PC-9 (cell line): ENCODE data around the gene UBASH3A. TPM values are rescaled to one million over a fixed set of nuclear protein-coding genes. Genes with fewer than 3 reads are reported as not detected.

Experiments
- BruUV-seq: library from RNA; stranded (reverse); fragments of 400-500 nt; replicated peaks from 2 replicates; lab custom pipeline; 2021; lab: Mats Ljungman, UMichigan
- CTCF ChIA-PET: fragments of 300-600 bp; sonication (Branson Sonifier 250); formaldehyde crosslinking; loops from one replicate; lab custom pipeline; 2022; ENCODE audit warnings: antibody characterized with exemption; lab: Charles Lee
- POLR2A ChIA-PET: fragments of 300-600 bp; sonication (Branson Sonifier 250); formaldehyde crosslinking; loops from one replicate; lab custom pipeline; 2022; ENCODE audit warnings: antibody characterized with exemption; ENCODE audit not compliant: unreplicated experiment; lab: Charles Lee
- DNase-seq, 2 experiments: peaks; one replicate each; pipeline versions ENCODE4 v3.0.0 to v3.0.0-alpha.2; 2015 to 2022; ENCODE audit warnings: mixed read lengths in 1 of 2
- H2AFZ ChIP-seq: fragments of 200-600 bp; sonication (generic); 2 replicates; pipeline ENCODE4 v1.8.1; 2017; ENCODE audit warnings: antibody characterized with exemption
- H3F3A ChIP-seq: fragments of 200-600 bp; sonication (generic); 2 replicates; pipeline ENCODE4 v1.8.1; 2017; ENCODE audit warnings: antibody characterized with exemption, mild to moderate bottlenecking, low read depth; ENCODE audit not compliant: insufficient read depth
- H3K27ac ChIP-seq: fragments of 200-600 bp; sonication (generic); 2 replicates; pipeline ENCODE4 v1.6.1; 2016; ENCODE audit warnings: mixed run types
- H3K27me3 ChIP-seq: fragments of 200-600 bp; sonication (generic); 2 replicates; pipeline ENCODE4 v1.6.1; 2016; ENCODE audit warnings: low read depth, mixed run types; ENCODE audit not compliant: insufficient read depth
- H3K36me3 ChIP-seq: fragments of 200-600 bp; sonication (generic); 2 replicates; pipeline ENCODE4 v1.6.1; 2016; ENCODE audit warnings: low read depth, mixed run types
- H3K4me1 ChIP-seq: fragments of 200-600 bp; sonication (generic); replicated peaks from 2 replicates; pipeline ENCODE4 v1.6.1; 2016; ENCODE audit warnings: mixed run types; ENCODE audit not compliant: insufficient read depth
- H3K4me2 ChIP-seq: fragments of 200-600 bp; sonication (generic); 2 replicates; pipeline ENCODE4 v1.6.1; 2017; ENCODE audit warnings: mixed run types
- H3K4me3 ChIP-seq: fragments of 200-600 bp; sonication (generic); 2 replicates; pipeline ENCODE4 v1.6.1; 2016; ENCODE audit warnings: mixed run types
- H3K79me2 ChIP-seq: fragments of 200-600 bp; sonication (generic); 2 replicates; pipeline ENCODE4 v1.6.1; 2017; ENCODE audit warnings: low read depth, mixed run types
- H3K9me2 ChIP-seq: fragments of 200-600 bp; sonication (generic); 2 replicates; pipeline ENCODE4 v1.8.1; 2017; ENCODE audit warnings: mild to moderate bottlenecking; ENCODE audit not compliant: insufficient read depth
- H3K9me3 ChIP-seq: fragments of 200-600 bp; sonication (generic); 2 replicates; pipeline ENCODE4 v1.8.1; 2016; ENCODE audit warnings: low read depth; ENCODE audit not compliant: insufficient read depth
- H4K20me1 ChIP-seq: fragments of 200-600 bp; sonication (generic); 2 replicates; pipeline ENCODE4 v1.8.1; 2017; ENCODE audit not compliant: insufficient read depth
- EZH2 ChIP-seq: fragments of 200-600 bp; sonication (generic); IDR thresholded peaks from 2 replicates; pipeline ENCODE4 v1.8.0; 2017; ENCODE audit warnings: antibody characterized with exemption, low read depth
- intact Hi-C: fragments of 100-400 bp; cut with micrococcal nuclease; formaldehyde crosslinking; loops from one replicate; pipeline ENCODE4 v1.10.0; 2022; ENCODE audit not compliant: unreplicated experiment
- total RNA-seq: library from RNA; stranded (reverse); gene quantifications from 2 replicates; pipeline ENCODE4 v1.2.3, GENCODE V29; 2021
- TF ChIP-seq, protein P1 (sequence below): fragments of 200-600 bp; sonication (generic); conservative IDR thresholded peaks from 2 replicates; pipeline ENCODE4 v1.6.1; 2017; ENCODE audit warnings: mixed run types, antibody characterized with exemption, mild to moderate bottlenecking, moderate library complexity

UBASH3A gene
- total RNA-seq, 1 experiment from 2014 or later = not detected

DNA sequence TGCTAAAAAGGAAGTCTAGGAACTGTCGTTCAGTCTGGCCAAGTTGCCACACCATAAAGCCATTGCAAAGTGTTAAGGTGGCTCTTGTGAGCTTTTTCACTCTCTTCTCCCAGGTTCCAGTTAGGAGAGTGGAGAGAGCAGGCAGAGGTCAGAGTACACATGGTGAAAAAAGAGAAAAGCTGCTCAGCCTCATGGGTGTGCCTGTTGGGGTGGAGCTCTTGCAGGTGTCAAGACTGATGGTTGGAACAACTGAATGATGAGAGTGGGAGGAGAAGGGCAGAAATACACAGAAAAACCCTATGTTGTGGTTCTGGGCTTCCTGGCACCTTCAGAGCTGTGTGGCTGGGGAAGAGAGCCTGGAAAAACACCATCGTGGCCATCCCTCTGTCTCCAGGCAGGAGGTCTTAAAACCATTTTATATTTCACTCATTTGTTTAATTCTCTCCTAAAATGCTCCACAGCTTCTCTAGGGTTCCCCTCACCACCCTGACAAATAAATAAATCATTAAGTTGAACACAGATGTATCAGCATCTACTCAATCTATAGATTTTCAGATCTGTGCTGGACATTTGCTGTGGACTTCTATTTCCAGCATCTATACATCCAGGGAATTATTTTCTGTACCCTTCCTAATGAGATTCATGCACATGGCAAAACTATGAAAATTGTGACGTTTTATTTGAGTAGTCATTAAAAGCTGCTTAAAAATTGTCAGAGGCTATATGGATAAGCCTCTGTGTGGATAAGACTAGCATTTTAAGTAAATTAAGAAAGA is 17.5 kb downstream of the UBASH3A start:
- Histone ChIP-seq H3K79me2 (no peaks in the 10 kb centered on the region), H3K36me3 (no peaks in the 10 kb centered on the region), H3K4me3 (no peak overlapping the region), H3K9me2 (no peaks in the 10 kb centered on the region), H3F3A (no peaks in the 10 kb centered on the region), H3K27me3 (peaks cover 27% of the 10 kb centered on the region; the same call in 1 of the 2 replicates), H3K4me1 (no peaks in the 10 kb centered on the region), H4K20me1 (no peaks in the 10 kb centered on the region), H3K9me3 (no peaks in the 10 kb centered on the region), H3K27ac (no peak overlapping the region), H3K4me2 (no peak overlapping the region), H2AFZ (no peak overlapping the region)
- DNase-seq = no peak
- intact Hi-C loops = no loop called here
- ChIA-PET CTCF (no interaction called here), POLR2A (no interaction called here)
- BruUV-seq = no TSS peak
- TF ChIP-seq, protein P1, sequence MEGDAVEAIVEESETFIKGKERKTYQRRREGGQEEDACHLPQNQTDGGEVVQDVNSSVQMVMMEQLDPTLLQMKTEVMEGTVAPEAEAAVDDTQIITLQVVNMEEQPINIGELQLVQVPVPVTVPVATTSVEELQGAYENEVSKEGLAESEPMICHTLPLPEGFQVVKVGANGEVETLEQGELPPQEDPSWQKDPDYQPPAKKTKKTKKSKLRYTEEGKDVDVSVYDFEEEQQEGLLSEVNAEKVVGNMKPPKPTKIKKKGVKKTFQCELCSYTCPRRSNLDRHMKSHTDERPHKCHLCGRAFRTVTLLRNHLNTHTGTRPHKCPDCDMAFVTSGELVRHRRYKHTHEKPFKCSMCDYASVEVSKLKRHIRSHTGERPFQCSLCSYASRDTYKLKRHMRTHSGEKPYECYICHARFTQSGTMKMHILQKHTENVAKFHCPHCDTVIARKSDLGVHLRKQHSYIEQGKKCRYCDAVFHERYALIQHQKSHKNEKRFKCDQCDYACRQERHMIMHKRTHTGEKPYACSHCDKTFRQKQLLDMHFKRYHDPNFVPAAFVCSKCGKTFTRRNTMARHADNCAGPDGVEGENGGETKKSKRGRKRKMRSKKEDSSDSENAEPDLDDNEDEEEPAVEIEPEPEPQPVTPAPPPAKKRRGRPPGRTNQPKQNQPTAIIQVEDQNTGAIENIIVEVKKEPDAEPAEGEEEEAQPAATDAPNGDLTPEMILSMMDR = no peak
- no peak for TF ChIP-seq EZH2

DNA sequence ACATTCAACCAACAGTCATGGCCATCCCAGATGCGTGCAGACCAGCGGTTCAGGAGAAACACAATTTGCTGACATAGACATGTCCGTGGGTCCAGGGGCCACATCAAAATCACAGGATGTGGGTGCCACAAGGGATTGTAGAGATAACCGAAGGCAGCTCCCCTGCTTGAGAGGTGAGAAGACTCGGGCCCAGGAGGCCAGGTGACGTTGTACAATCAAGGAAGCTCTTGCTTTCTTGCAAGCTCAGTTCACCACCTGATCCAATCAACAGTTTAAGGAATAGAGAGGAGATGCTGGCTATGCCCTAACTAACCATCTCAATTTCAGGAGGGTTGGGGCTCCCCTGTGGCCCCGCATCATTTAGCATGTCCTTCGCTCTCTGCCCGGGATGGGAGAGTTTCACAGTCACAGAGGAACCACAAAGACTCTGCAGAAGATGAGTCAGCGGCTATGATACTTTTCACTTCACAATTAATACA is 19.5 kb downstream of the UBASH3A start:
- Histone ChIP-seq H3K4me2 (no peak overlapping the region), H3K4me1 (no peaks in the 10 kb centered on the region), H3K4me3 (no peak overlapping the region), H3K27ac (no peak overlapping the region), H3F3A (no peaks in the 10 kb centered on the region), H4K20me1 (no peaks in the 10 kb centered on the region), H3K9me2 (no peaks in the 10 kb centered on the region), H3K79me2 (no peaks in the 10 kb centered on the region), H3K9me3 (no peaks in the 10 kb centered on the region), H3K36me3 (no peaks in the 10 kb centered on the region), H2AFZ (no peak overlapping the region), H3K27me3 (peaks cover 31% of the 10 kb centered on the region)
- POLR2A ChIA-PET = no interaction called here
- intact Hi-C loops = no loop called here
- CTCF ChIA-PET = no interaction called here
- no TSS peak for BruUV-seq
- no peak for DNase-seq
- TF ChIP-seq, protein P1 = no peak
- no peak for TF ChIP-seq EZH2

GRCh38 chr21:42423685-42424084 is 20.0 kb downstream of the UBASH3A start:
- intact Hi-C loops = no loop called here
- no peaks in the 10 kb centered on the region for H3K4me1 ChIP-seq
- CTCF ChIA-PET = no interaction called here
- no peaks in the 10 kb centered on the region for H3K9me3 ChIP-seq
- peaks cover 31% of the 10 kb centered on the region for H3K27me3 ChIP-seq
- H3K4me2 ChIP-seq = no peak overlapping the region
- H3K9me2 ChIP-seq = no peaks in the 10 kb centered on the region
- no peaks in the 10 kb centered on the region for H4K20me1 ChIP-seq
- no peaks in the 10 kb centered on the region for H3F3A ChIP-seq
- H3K79me2 ChIP-seq = no peaks in the 10 kb centered on the region
- H3K27ac ChIP-seq = no peak overlapping the region
- TF ChIP-seq, protein P1 = no peak
- TF ChIP-seq EZH2 = no peak
- POLR2A ChIA-PET = no interaction called here
- H3K36me3 ChIP-seq = no peaks in the 10 kb centered on the region
- no peak overlapping the region for H3K4me3 ChIP-seq
- BruUV-seq = no TSS peak
- H2AFZ ChIP-seq = no peak overlapping the region
- no peak for DNase-seq
